H1 (cell line): ENCODE data around the gene ACOX1. TPM values are rescaled to one million over a fixed set of nuclear protein-coding genes. Genes with fewer than 3 reads are reported as not detected.

Source experiments
- CTCF ChIA-PET: fragments of 300-600 bp; sonication (Branson Sonifier 250); formaldehyde crosslinking; loops from one replicate; lab custom pipeline; 2021; ENCODE audit not compliant: partially characterized antibody; lab: Charles Lee
- POLR2A ChIA-PET: fragments of 300-600 bp; sonication (Branson Sonifier 250); formaldehyde crosslinking; loops from one replicate; lab custom pipeline; 2021; ENCODE audit warnings: inconsistent platforms; ENCODE audit not compliant: partially characterized antibody; lab: Charles Lee
- DNase-seq, 2 experiments: peaks; one replicate each; pipeline versions ENCODE4 v3.0.0 to v3.0.0-alpha.2; 2010 to 2022; ENCODE audit warnings: low spot score in 2 of 2, low read depth in 1 of 2, mixed read lengths in 1 of 2
- FAIRE-seq: peaks from 2 replicates; lab custom pipeline; 2011; peaks lifted over from hg19 to GRCh38; lab: Jason Lieb, UNC
- H2AFZ ChIP-seq: 2 replicates; pipeline ENCODE4 v1.8.1; 2012; ENCODE audit warnings: low read length, inconsistent platforms
- H2AK5ac ChIP-seq: 2 replicates; pipeline ENCODE4 v1.6.1; 2013; ENCODE audit warnings: low read depth, low read length
- H2BK120ac ChIP-seq: replicated peaks from 2 replicates; pipeline ENCODE3; 2013; ENCODE audit warnings: low read depth, low read length, inconsistent platforms
- H2BK12ac ChIP-seq: 2 replicates; pipeline ENCODE4 v1.6.1; 2013; ENCODE audit warnings: low read depth, low read length
- H2BK15ac ChIP-seq: 2 replicates; pipeline ENCODE4 v1.6.1; 2013; ENCODE audit warnings: low read length
- H2BK20ac ChIP-seq: 2 replicates; pipeline ENCODE4 v1.6.1; 2013; ENCODE audit warnings: low read length
- H2BK5ac ChIP-seq: 2 replicates; pipeline ENCODE4 v1.6.1; 2013; ENCODE audit warnings: low read depth, low read length
- H3K14ac ChIP-seq: 2 replicates; pipeline ENCODE4 v1.6.1; 2013; ENCODE audit warnings: inconsistent platforms; ENCODE audit not compliant: insufficient read length
- H3K18ac ChIP-seq: 2 replicates; pipeline ENCODE4 v1.6.1; 2013; ENCODE audit warnings: low read length; ENCODE audit errors: extremely low read depth
- H3K23ac ChIP-seq: 2 replicates; pipeline ENCODE4 v1.6.1; 2013; ENCODE audit warnings: inconsistent platforms; ENCODE audit not compliant: insufficient read length
- H3K23me2 ChIP-seq: 2 replicates; pipeline ENCODE4 v1.6.1; 2013; ENCODE audit warnings: low read depth, low read length
- H3K27ac ChIP-seq: 2 replicates; pipeline ENCODE4 v1.6.1; 2011; ENCODE audit warnings: low read depth, low read length, inconsistent platforms
- H3K27me3 ChIP-seq, 4 experiments: replicated peaks in 1 of 4; 1 replicate in 1 of 4; 2 replicates in 3 of 4; pipeline versions ENCODE4 v1.6.1 to v1.8.1; 2011 to 2013; ENCODE audit warnings: low read length in 3 of 4, mild to moderate bottlenecking in 3 of 4, inconsistent platforms in 2 of 4, mixed read lengths in 2 of 4, moderate library complexity in 1 of 4; ENCODE audit not compliant: control insufficient read depth in 3 of 4, insufficient read depth in 3 of 4; ENCODE audit errors: extremely low read depth in 1 of 4
- H3K36me3 ChIP-seq, 4 experiments: 2 replicates each; pipeline versions ENCODE4 v1.6.1 to v1.8.1; 2011 to 2013; ENCODE audit warnings: mild to moderate bottlenecking in 4 of 4, low read length in 3 of 4, moderate library complexity in 2 of 4, control low read depth in 1 of 4, inconsistent platforms in 1 of 4; ENCODE audit not compliant: insufficient read depth in 4 of 4, control insufficient read depth in 2 of 4
- H3K4ac ChIP-seq: replicated peaks from 2 replicates; pipeline ENCODE3; 2013; ENCODE audit warnings: low read length, low read depth, mixed read lengths, inconsistent platforms; ENCODE audit not compliant: insufficient read length
- H3K4me1 ChIP-seq, 4 experiments: replicated peaks in 1 of 4; 1 replicate in 1 of 4; 2 replicates in 3 of 4; pipeline versions ENCODE4 v1.6.1 to v1.8.1; 2011 to 2013; ENCODE audit warnings: low read length in 3 of 4, inconsistent platforms in 2 of 4, mixed read lengths in 1 of 4; ENCODE audit not compliant: insufficient read depth in 4 of 4, control insufficient read depth in 3 of 4
- H3K4me2 ChIP-seq, 2 experiments: 2 replicates each; pipeline versions ENCODE4 v1.6.1 to v1.8.1; 2011 to 2013; ENCODE audit warnings: low read depth in 2 of 2, low read length in 2 of 2, control low read depth in 1 of 2, inconsistent platforms in 1 of 2, mild to moderate bottlenecking in 1 of 2; ENCODE audit not compliant: insufficient read depth in 1 of 2
- H3K4me3 ChIP-seq, 4 experiments: fragments of 200-600, 300-600 bp in 1 of 4; sonication (generic), shearing (Covaris generic), sonication (Bioruptor Twin) in 1 of 4; 2 replicates each; pipeline versions ENCODE4 v1.5.1 to v1.8.1; 2011 to 2016; ENCODE audit warnings: low read length in 4 of 4, low read depth in 3 of 4, control low read depth in 2 of 4, inconsistent platforms in 2 of 4, mild to moderate bottlenecking in 2 of 4, mixed read lengths in 1 of 4, moderate library complexity in 1 of 4; ENCODE audit not compliant: insufficient read depth in 2 of 4; ENCODE audit errors: extremely low read depth in 1 of 4
- H3K56ac ChIP-seq: replicated peaks from 2 replicates; pipeline ENCODE3; 2013; ENCODE audit warnings: low read depth, mild to moderate bottlenecking, mixed read lengths, low read length, inconsistent platforms; ENCODE audit not compliant: insufficient read length
- H3K79me1 ChIP-seq: 2 replicates; pipeline ENCODE4 v1.6.1; 2013; ENCODE audit warnings: low read depth, low read length, control low read depth
- H3K79me2 ChIP-seq, 2 experiments: 2 replicates each; pipeline versions ENCODE4 v1.6.1 to v1.8.1; 2012 to 2013; ENCODE audit warnings: low read length in 2 of 2, mild to moderate bottlenecking in 2 of 2, inconsistent platforms in 1 of 2; ENCODE audit not compliant: insufficient read depth in 2 of 2, control insufficient read depth in 1 of 2
- H3K9ac ChIP-seq, 4 experiments: replicated peaks in 1 of 4; 1 replicate in 1 of 4; 2 replicates in 3 of 4; pipeline versions ENCODE4 v1.6.1 to v1.8.1; 2011 to 2013; ENCODE audit warnings: low read depth in 3 of 4, low read length in 3 of 4, control low read depth in 2 of 4, mild to moderate bottlenecking in 2 of 4, moderate library complexity in 2 of 4, inconsistent platforms in 1 of 4; ENCODE audit errors: extremely low read depth in 1 of 4
- H3K9me3 ChIP-seq, 2 experiments: 2 replicates each; pipeline versions ENCODE4 v1.6.1 to v1.8.1; 2012 to 2013; ENCODE audit warnings: mild to moderate bottlenecking in 2 of 2, moderate library complexity in 2 of 2, control low read depth in 1 of 2, inconsistent platforms in 1 of 2, low read depth in 1 of 2, low read length in 1 of 2, mixed read lengths in 1 of 2; ENCODE audit not compliant: insufficient read depth in 2 of 2
- H4K20me1 ChIP-seq, 2 experiments: replicated peaks in 1 of 2; 2 replicates each; pipeline versions ENCODE3 to v1.8.1; 2011 to 2013; ENCODE audit warnings: inconsistent platforms in 2 of 2, low read length in 2 of 2, mild to moderate bottlenecking in 1 of 2; ENCODE audit not compliant: insufficient read depth in 2 of 2, control insufficient read depth in 1 of 2
- H4K5ac ChIP-seq: 2 replicates; pipeline ENCODE4 v1.6.1; 2013; ENCODE audit warnings: low read length, low read depth, mixed read lengths, inconsistent platforms; ENCODE audit not compliant: insufficient read length
- H4K8ac ChIP-seq: 2 replicates; pipeline ENCODE4 v1.8.0; 2013; ENCODE audit warnings: mild to moderate bottlenecking, moderate library complexity, low read length, inconsistent platforms; ENCODE audit not compliant: insufficient read depth; ENCODE audit errors: extremely low read depth
- H4K91ac ChIP-seq: replicated peaks from 2 replicates; pipeline ENCODE3; 2013; ENCODE audit warnings: low read length, mixed read lengths, inconsistent platforms; ENCODE audit not compliant: insufficient read length
- JUN ChIP-seq: IDR thresholded peaks from 2 replicates; pipeline ENCODE4 v1.6.1; 2011; ENCODE audit warnings: low read depth, mild to moderate bottlenecking, improper control_type of control experiment, low read length
- NRF1 ChIP-seq: IDR thresholded peaks from 2 replicates; pipeline ENCODE4 v1.6.1; 2011; ENCODE audit warnings: mild to moderate bottlenecking, low read depth, low read length, improper control_type of control experiment
- SP2 ChIP-seq: IDR thresholded peaks from 2 replicates; pipeline ENCODE4 v1.6.1; 2012; ENCODE audit warnings: mild to moderate bottlenecking, low read length, inconsistent platforms
- SRF ChIP-seq: IDR thresholded peaks from 2 replicates; pipeline ENCODE4 v1.6.1; 2011; ENCODE audit warnings: mild to moderate bottlenecking, low read depth, low read length, moderate library complexity
- TAF7 ChIP-seq: optimal IDR thresholded peaks from 2 replicates; pipeline ENCODE3; 2011; ENCODE audit warnings: low read depth, mild to moderate bottlenecking, inconsistent platforms, low read length, moderate library complexity, borderline replicate concordance
- TBP ChIP-seq: IDR thresholded peaks from 2 replicates; pipeline ENCODE4 v1.6.1; 2011; ENCODE audit warnings: low read depth, low read length, improper control_type of control experiment
- USF2 ChIP-seq: IDR thresholded peaks from 2 replicates; pipeline ENCODE4 v1.6.1; 2011; ENCODE audit warnings: low read length, improper control_type of control experiment
- WGBS, 2 experiments: shearing (Covaris generic) in 1 of 2; methylation state at CpG; one replicate each; pipeline versions ENCODE4 v1.1.6 to v1.1.7; 2013 to 2015; ENCODE audit warnings: low lambda C conversion rate in 2 of 2, mixed read lengths in 2 of 2, inconsistent platforms in 1 of 2, low coverage in 1 of 2, missing lambda C conversion rate in 1 of 2; ENCODE audit not compliant: insufficient replicate concordance in 2 of 2, insufficient coverage in 1 of 2, insufficient read length in 1 of 2; ENCODE audit errors: extremely low coverage in 1 of 2, missing lambda C conversion rate in 1 of 2; 5-methylcytosine and 5-hydroxymethylcytosine counted together
- polyA plus RNA-seq, 7 experiments: library from polyadenylated mRNA; depleted of rRNA in 3 of 7; stranded (reverse) in 5 of 7; unstranded in 2 of 7; fragments of >200 nt in 5 of 7; fragments of 200-250 nt in 2 of 7; gene quantifications; 1 replicate in 5 of 7; 2 replicates in 1 of 7; 4 replicates in 1 of 7; pipeline versions ENCODE4 v1.2.1 to v1.2.3, GENCODE V29; 2011 to 2013; ENCODE audit warnings: missing spikeins in 2 of 7, mixed read lengths in 2 of 7
- total RNA-seq: library from RNA; stranded (reverse); fragmentation: NEBNext Ultra II Directional; extraction: Animal tissue kit (Norgen Biotek cat#: 25700); gene quantifications from 2 replicates; pipeline ENCODE4 v1.2.1, GENCODE V29; 2021

Gene ACOX1
- total and polyA plus RNA-seq, 2 of the 8 experiments (the other 6 are each of a cell fraction or from before 2014, with no cell fraction given), result 10.5 to 30.4 TPM

- no peak overlapping the region for H4K91ac ChIP-seq
- 95% methylated on average over 26 of the region's 28 CpGs; no CpG with 5 or more reads in 1 of the 2 experiments for WGBS, 2 experiments
- DNase-seq (no peak), FAIRE-seq (no peak)
- no peak overlapping the region for H2BK20ac ChIP-seq
- no peak overlapping the region for H3K4me3 ChIP-seq
- H2BK12ac ChIP-seq, result no peak overlapping the region
- no peaks in the 10 kb centered on the region for H3K27me3 ChIP-seq
- H3K79me2 ChIP-seq, result no peaks in the 10 kb centered on the region
- no peak overlapping the region for H3K9ac ChIP-seq
- no peaks in the 10 kb centered on the region for H3K23me2 ChIP-seq
- no peaks in the 10 kb centered on the region for H3K79me1 ChIP-seq
- H3K56ac ChIP-seq, result no peak overlapping the region
- POLR2A ChIA-PET, result interaction anchor here (1.6 to 1.8 kb wide), 2 partner anchors 9 to 15 kb away, joined by 4 to 5 read pairs; no protein-coding TSS in a partner anchor
- no peak overlapping the region for H3K14ac ChIP-seq
- no peak overlapping the region for H3K27ac ChIP-seq
- no peak overlapping the region for H3K4me2 ChIP-seq
- no peak overlapping the region for H3K4ac ChIP-seq
- no peak overlapping the region for H3K23ac ChIP-seq
- CTCF ChIA-PET, result interaction anchor here (0.9 to 32.0 kb wide), 4 partner anchors 9 to 112 kb away, joined by 3 to 885 read pairs (median 6); partner anchors contain the start of genes MRPL38 and TRIM65
- H3K36me3 ChIP-seq, result no peaks in the 10 kb centered on the region
- 0 out of 2 replicates have a peak overlapping the region, but pooled peaks have one; percentile 46 for H2BK15ac ChIP-seq
- H3K4me1 ChIP-seq, result peaks cover 0 to 3% (median 1%) of the 10 kb centered on the region in 4 experiments; a peak in 3 of 7 replicates
- H2BK5ac ChIP-seq, result no peak overlapping the region
- no peak overlapping the region for H2AK5ac ChIP-seq
- TF ChIP-seq USF2, result no peak
- no peak for TF ChIP-seq TAF7
- no peak for TF ChIP-seq SRF
- TF ChIP-seq NRF1, result no peak
- no peak for TF ChIP-seq JUN
- TF ChIP-seq TBP, result no peak
- no peak for TF ChIP-seq SP2
- no peak overlapping the region; the same call in 1 of the 2 replicates for H4K8ac ChIP-seq
- no peaks in the 10 kb centered on the region for H4K20me1 ChIP-seq
- H4K5ac ChIP-seq, result no peak overlapping the region
- H3K9me3 ChIP-seq, result no peaks in the 10 kb centered on the region
- H2BK120ac ChIP-seq, result no peak overlapping the region
- H3K18ac ChIP-seq, result no peak overlapping the region
- no peak overlapping the region for H2AFZ ChIP-seq
Measured at GRCh38 chr17:76022973-76023899, 44.3 kb upstream of the ACOX1 start.
